ENCODE data around the gene QPRT. TPM values are rescaled to one million over a fixed set of nuclear protein-coding genes. Genes with fewer than 3 reads are reported as not detected.
"Not testable (repeated sequence)": the region's sequence is repeated elsewhere in the genome, so short reads cannot be mapped to it uniquely, and the experiment has no call there.

QPRT gene
- total RNA-seq (10 to 100 TPM in 2 of 4 donors, 1 to 10 TPM in 2; 4.3 to 11.1 (median 7.4) TPM), polyA plus RNA-seq (10 to 100 TPM; 22.2 to 40.5 (median 34.7) TPM)

- Histone ChIP-seq H3K4me3 (peak within 1 kb of the TSS; percentile 12 to 36 (median 28)), H3K4me1 (peaks cover 0 to 24% (median 17%) of the 10 kb centered on the region in 4 donors), H3K27ac (peak within 1 kb of the TSS in 3 of 4 donors; percentile 37 to 61 (median 54)), H3K27me3 (no peaks in the 10 kb centered on the region), H3K9me3 (no peaks in the 10 kb centered on the region), H3K36me3 (no peaks in the 10 kb centered on the region)
- peak; percentile 75 for DNase-seq
- intact Hi-C loops (cut with DNase I) = no loop called here
- TF ChIP-seq POLR2A (IDR thresholded peaks at IDR 0.05) = no peak
- WGBS, 2 donors = 40 to 56% methylated on average over 5 of the region's 5 CpGs
Measured at GRCh38 chr16:29678691-29679267, at the start of gene QPRT. Gene QPRT, plus strand, starts transcription at chr16:29679180. Its CDS starts 18 bp downstream, at chr16:29679198.

GRCh38 chr16:29629318-29629717, 49.7 kb upstream of the QPRT start:
- H3K9me3 ChIP-seq; H3K36me3 ChIP-seq; intact Hi-C loops (cut with DNase I); H3K27me3 ChIP-seq; H3K27ac ChIP-seq; DNase-seq; H3K4me1 ChIP-seq; H3K4me3 ChIP-seq: not testable (repeated sequence)
- 82 to 83% methylated on average over 10 of the region's 10 CpGs for WGBS, 2 donors

- H3K4me1 ChIP-seq; H3K27ac ChIP-seq; intact Hi-C loops (cut with DNase I); H3K9me3 ChIP-seq; H3K36me3 ChIP-seq; H3K4me3 ChIP-seq; H3K27me3 ChIP-seq; DNase-seq: not testable (repeated sequence)
- 85 to 90% methylated on average over 20 of the region's 20 CpGs for WGBS, 2 donors
Measured at GRCh38 chr16:29631658-29632057, 47.3 kb upstream of the QPRT start.

- H3K27me3 ChIP-seq; intact Hi-C loops (cut with DNase I); H3K27ac ChIP-seq; H3K9me3 ChIP-seq; DNase-seq; H3K36me3 ChIP-seq; H3K4me3 ChIP-seq; H3K4me1 ChIP-seq: not testable (repeated sequence)
- WGBS, 2 donors = 87 to 89% methylated on average over 15 of the region's 16 CpGs
Measured at GRCh38 chr16:29635902-29636301, 43.1 kb upstream of the QPRT start.

- H3K9me3 ChIP-seq; DNase-seq; intact Hi-C loops (cut with DNase I); H3K4me3 ChIP-seq; H3K4me1 ChIP-seq; H3K36me3 ChIP-seq; H3K27ac ChIP-seq; H3K27me3 ChIP-seq: not testable (repeated sequence)
- WGBS, 2 donors = 46 to 48% methylated on average over 1 of the region's 5 CpGs
Measured at GRCh38 chr16:29636368-29636767, 42.6 kb upstream of the QPRT start.

GRCh38 chr16:29638751-29639150, 40.2 kb upstream of the QPRT start:
- H3K9me3 ChIP-seq; H3K4me3 ChIP-seq; H3K27me3 ChIP-seq; intact Hi-C loops (cut with DNase I); H3K4me1 ChIP-seq; DNase-seq; H3K36me3 ChIP-seq; H3K27ac ChIP-seq: not testable (repeated sequence)
- 95 to 96% methylated on average over 8 of the region's 8 CpGs for WGBS, 2 donors

GRCh38 chr16:29641561-29641960, 37.4 kb upstream of the QPRT start:
- intact Hi-C loops (cut with DNase I) = no loop called here
- no peak overlapping the region for H3K4me3 ChIP-seq
- TF ChIP-seq EP300 (IDR thresholded peaks at IDR 0.05) (no peak), CTCF (IDR thresholded peaks at IDR 0.05) (no peak), POLR2AphosphoS5 (IDR thresholded peaks at IDR 0.05) (no peak), POLR2A (IDR thresholded peaks at IDR 0.05) (no peak)
- no peaks in the 10 kb centered on the region for H3K4me1 ChIP-seq
- 50 to 52% methylated on average over 3 of the region's 3 CpGs for WGBS, 2 donors
- no peak overlapping the region for H3K27ac ChIP-seq
- H3K9me3 ChIP-seq = no peaks in the 10 kb centered on the region
- no peak for DNase-seq
- H3K36me3 ChIP-seq = no peaks in the 10 kb centered on the region
- H3K27me3 ChIP-seq = no peaks in the 10 kb centered on the region

- TF ChIP-seq POLR2AphosphoS5 (IDR thresholded peaks at IDR 0.05) (no peak), CTCF (IDR thresholded peaks at IDR 0.05) (no peak), EP300 (IDR thresholded peaks at IDR 0.05) (no peak), POLR2A (IDR thresholded peaks at IDR 0.05) (no peak)
- intact Hi-C loops (cut with DNase I) = no loop called here
- no peak overlapping the region for H3K4me3 ChIP-seq
- no peaks in the 10 kb centered on the region for H3K36me3 ChIP-seq
- H3K27me3 ChIP-seq = no peaks in the 10 kb centered on the region
- no peaks in the 10 kb centered on the region for H3K9me3 ChIP-seq
- WGBS, 2 donors = 93 to 96% methylated on average over 7 of the region's 7 CpGs
- no peaks in the 10 kb centered on the region for H3K4me1 ChIP-seq
- no peak overlapping the region for H3K27ac ChIP-seq
- no peak for DNase-seq
Measured at GRCh38 chr16:29643596-29643995, 35.4 kb upstream of the QPRT start.

All from sigmoid colon (tissue), 7 donors.